T-helper 2 cell (primary cell): Measurements from ENCODE around the gene MVK.

Experiments used
- DNase-seq, 5 experiments: peaks; one replicate each; pipeline versions ENCODE4 v3.0.0 to v3.0.0-alpha.2; 2012 to 2022

Gene MVK

GRCh38 chr12:109610523-109610922, 36.9 kb downstream of the MVK start:
- DNase-seq = no peak

- DNase-seq = no peak
Observed at GRCh38 chr12:109611223-109611622, 37.6 kb downstream of the MVK start.

GRCh38 chr12:109612003-109612402, 38.4 kb downstream of the MVK start:
- no peak for DNase-seq

GRCh38 chr12:109612975-109613502, 39.4 kb downstream of the MVK start:
- DNase-seq = peak in 1 of 5 experiments; percentile 13

- no peak for DNase-seq
Observed at GRCh38 chr12:109613649-109614455, 40.3 kb downstream of the MVK start.

- DNase-seq = no peak
Observed at GRCh38 chr12:109615556-109616229, 42.1 kb downstream of the MVK start.

GRCh38 chr12:109617491-109617890, 43.9 kb downstream of the MVK start:
- DNase-seq = no peak

- no peak for DNase-seq
Observed at GRCh38 chr12:109618082-109618481, 44.5 kb downstream of the MVK start.

GRCh38 chr12:109619002-109619604, 45.5 kb downstream of the MVK start:
- no peak for DNase-seq

- no peak for DNase-seq
Observed at GRCh38 chr12:109621211-109621694, 47.7 kb downstream of the MVK start.

GRCh38 chr12:109621901-109622364, 48.3 kb downstream of the MVK start:
- no peak for DNase-seq

GRCh38 chr12:109624467-109624866, 50.9 kb downstream of the MVK start:
- no peak for DNase-seq

- DNase-seq = no peak
Observed at GRCh38 chr12:109625131-109625559, 51.6 kb downstream of the MVK start.

- no peak for DNase-seq
Observed at GRCh38 chr12:109625749-109626377, 52.3 kb downstream of the MVK start.

GRCh38 chr12:109626378-109627115, 53.0 kb downstream of the MVK start:
- DNase-seq = no peak

- no peak for DNase-seq
Observed at GRCh38 chr12:109627633-109628032, 54.0 kb downstream of the MVK start.

GRCh38 chr12:109630107-109630506, 56.5 kb downstream of the MVK start:
- DNase-seq = no peak

GRCh38 chr12:109630815-109631214, 57.2 kb downstream of the MVK start:
- DNase-seq = no peak

GRCh38 chr12:109631302-109631701, 57.7 kb downstream of the MVK start:
- DNase-seq = no peak

GRCh38 chr12:109631751-109632150, 58.2 kb downstream of the MVK start:
- DNase-seq = no peak

- DNase-seq = no peak
Observed at GRCh38 chr12:109632342-109632741, 58.7 kb downstream of the MVK start.

- DNase-seq = no peak
Observed at GRCh38 chr12:109635717-109636116, 62.1 kb downstream of the MVK start.
